Measurements from ENCODE around the gene PTH1R. TPM values are rescaled to one million over a fixed set of nuclear protein-coding genes. Genes with fewer than 3 reads are reported as not detected.

PTH1R gene
- total RNA-seq, 1 experiment from 2014 or later, result not detected

GRCh38 chr3:46900356-46900755, 22.8 kb downstream of the PTH1R start:
- no peak overlapping the region for H3K27ac Mint-ChIP-seq (ENCODE audit: unreplicated experiment)
- intact Hi-C loops (cut with micrococcal nuclease; ENCODE audit: unreplicated experiment), result no loop called here
- H3K9me3 Mint-ChIP-seq (ENCODE audit: low read depth, unreplicated experiment), result no peaks in the 10 kb centered on the region

GRCh38 chr3:46901061-46901460, 23.5 kb downstream of the PTH1R start:
- BruUV-seq (replicated peaks), result no TSS peak
- Mint-ChIP-seq H3K27me3 (ENCODE audit: unreplicated experiment) (peaks cover 20% of the 10 kb centered on the region), H3K36me3 (ENCODE audit: insufficient read depth, unreplicated experiment) (no peaks in the 10 kb centered on the region), H3K27ac (ENCODE audit: unreplicated experiment) (no peak overlapping the region), H3K4me3 (ENCODE audit: low read depth, unreplicated experiment) (no peak overlapping the region), H3K9me3 (ENCODE audit: low read depth, unreplicated experiment) (no peaks in the 10 kb centered on the region), H3K4me1 (ENCODE audit: low read depth, unreplicated experiment) (peaks cover 22% of the 10 kb centered on the region)
- intact Hi-C loops (cut with micrococcal nuclease; ENCODE audit: unreplicated experiment), result no loop called here
- TF ChIP-seq CTCF (IDR thresholded peaks at IDR 0.05; ENCODE audit: unreplicated experiment), result no peak
- CTCF ChIA-PET, result interaction anchor here (1.0 kb wide), 1 partner anchor 81 kb away, joined by 4 read pairs; no protein-coding TSS in a partner anchor
- DNase-seq, result no peak

More at GRCh38 chr3:46900356-46900755, 22.8 kb downstream of the PTH1R start:
- peaks cover 20% of the 10 kb centered on the region for H3K27me3 Mint-ChIP-seq (ENCODE audit: unreplicated experiment)
- no peak for TF ChIP-seq CTCF (IDR thresholded peaks at IDR 0.05; ENCODE audit: unreplicated experiment)
- no peak overlapping the region for H3K4me3 Mint-ChIP-seq (ENCODE audit: low read depth, unreplicated experiment)
- CTCF ChIA-PET, result interaction anchor here (1.0 kb wide), 1 partner anchor 82 kb away, joined by 4 read pairs; no protein-coding TSS in a partner anchor
- no peaks in the 10 kb centered on the region for H3K36me3 Mint-ChIP-seq (ENCODE audit: insufficient read depth, unreplicated experiment)
- H3K4me1 Mint-ChIP-seq (ENCODE audit: low read depth, unreplicated experiment), result peaks cover 22% of the 10 kb centered on the region
- no TSS peak for BruUV-seq (replicated peaks)
- DNase-seq, result no peak

GRCh38 chr3:46901591-46902187, 24.2 kb downstream of the PTH1R start:
- H3K9me3 Mint-ChIP-seq (ENCODE audit: low read depth, unreplicated experiment), result no peaks in the 10 kb centered on the region
- no TSS peak for BruUV-seq (replicated peaks)
- H3K4me1 Mint-ChIP-seq (ENCODE audit: low read depth, unreplicated experiment), result peaks cover 22% of the 10 kb centered on the region
- no peak for TF ChIP-seq CTCF (IDR thresholded peaks at IDR 0.05; ENCODE audit: unreplicated experiment)
- H3K4me3 Mint-ChIP-seq (ENCODE audit: low read depth, unreplicated experiment), result no peak overlapping the region
- CTCF ChIA-PET, result interaction anchor here (1.0 kb wide), 1 partner anchor 80 kb away, joined by 4 read pairs; no protein-coding TSS in a partner anchor
- H3K27ac Mint-ChIP-seq (ENCODE audit: unreplicated experiment), result no peak overlapping the region
- no peak for DNase-seq
- intact Hi-C loops (cut with micrococcal nuclease; ENCODE audit: unreplicated experiment), result no loop called here
- H3K27me3 Mint-ChIP-seq (ENCODE audit: unreplicated experiment), result peaks cover 20% of the 10 kb centered on the region
- H3K36me3 Mint-ChIP-seq (ENCODE audit: insufficient read depth, unreplicated experiment), result no peaks in the 10 kb centered on the region

GRCh38 chr3:46902188-46902631, 24.7 kb downstream of the PTH1R start:
- intact Hi-C loops (cut with micrococcal nuclease; ENCODE audit: unreplicated experiment), result no loop called here

More at GRCh38 chr3:46902188-46902631, 24.7 kb downstream of the PTH1R start:
- Mint-ChIP-seq H3K36me3 (ENCODE audit: insufficient read depth, unreplicated experiment) (no peaks in the 10 kb centered on the region), H3K27ac (ENCODE audit: unreplicated experiment) (no peak overlapping the region), H3K27me3 (ENCODE audit: unreplicated experiment) (peaks cover 20% of the 10 kb centered on the region), H3K4me1 (ENCODE audit: low read depth, unreplicated experiment) (peaks cover 22% of the 10 kb centered on the region), H3K9me3 (ENCODE audit: low read depth, unreplicated experiment) (no peaks in the 10 kb centered on the region), H3K4me3 (ENCODE audit: low read depth, unreplicated experiment) (no peak overlapping the region)
- no TSS peak for BruUV-seq (replicated peaks)
- CTCF ChIA-PET, result no interaction called here
- no peak for DNase-seq
- no peak for TF ChIP-seq CTCF (IDR thresholded peaks at IDR 0.05; ENCODE audit: unreplicated experiment)
